Measurements from ENCODE around the gene ASIC2. TPM values are rescaled to one million over a fixed set of nuclear protein-coding genes. Genes with fewer than 3 reads are reported as not detected.

The ASIC2 gene
- total RNA-seq, 1 experiment from 2014 or later = not detected

GRCh38 chr17:33179151-33179550 is 113.9 kb downstream of the ASIC2 start:
- Mint-ChIP-seq H3K9me3 (ENCODE audit: unreplicated experiment) (no peaks in the 10 kb centered on the region), H3K27me3 (ENCODE audit: insufficient read depth, unreplicated experiment) (peaks cover 31% of the 10 kb centered on the region), H3K4me3 (ENCODE audit: unreplicated experiment) (no peak overlapping the region), H3K27ac (ENCODE audit: low read depth, unreplicated experiment) (no peak overlapping the region), H3K36me3 (ENCODE audit: insufficient read depth, unreplicated experiment) (no peaks in the 10 kb centered on the region), H3K4me1 (ENCODE audit: insufficient read depth, unreplicated experiment) (no peaks in the 10 kb centered on the region)
- CTCF ChIA-PET = interaction anchor here (0.6 to 0.8 kb wide), 2 partner anchors 13 to 1604 kb away, joined by 3 read pairs; no protein-coding TSS in a partner anchor
- no peak for TF ChIP-seq CTCF (IDR thresholded peaks at IDR 0.05; ENCODE audit: unreplicated experiment)
- no TSS peak for BruUV-seq (replicated peaks)
- POLR2A ChIA-PET = no interaction called here
- DNase-seq (ENCODE audit: unreplicated experiment) = no peak
- intact Hi-C loops (cut with micrococcal nuclease) = no loop called here

GRCh38 chr17:33178681-33179080 is 114.4 kb downstream of the ASIC2 start:
- Mint-ChIP-seq H3K27ac (ENCODE audit: low read depth, unreplicated experiment) (no peak overlapping the region), H3K4me3 (ENCODE audit: unreplicated experiment) (no peak overlapping the region), H3K36me3 (ENCODE audit: insufficient read depth, unreplicated experiment) (no peaks in the 10 kb centered on the region), H3K27me3 (ENCODE audit: insufficient read depth, unreplicated experiment) (peaks cover 29% of the 10 kb centered on the region), H3K4me1 (ENCODE audit: insufficient read depth, unreplicated experiment) (no peaks in the 10 kb centered on the region), H3K9me3 (ENCODE audit: unreplicated experiment) (no peaks in the 10 kb centered on the region)
- intact Hi-C loops (cut with micrococcal nuclease) = no loop called here
- ChIA-PET POLR2A (no interaction called here), CTCF (interaction anchor here (0.6 to 0.8 kb wide), 2 partner anchors 12 to 1604 kb away, joined by 3 read pairs; no protein-coding TSS in a partner anchor)
- TF ChIP-seq CTCF (IDR thresholded peaks at IDR 0.05; ENCODE audit: unreplicated experiment) = no peak
- no peak for DNase-seq (ENCODE audit: unreplicated experiment)
- no TSS peak for BruUV-seq (replicated peaks)

GRCh38 chr17:33175562-33175961 is 117.5 kb downstream of the ASIC2 start:
- intact Hi-C loops (cut with micrococcal nuclease) = no loop called here
- H3K4me3 Mint-ChIP-seq (ENCODE audit: unreplicated experiment) = no peak overlapping the region
- TF ChIP-seq CTCF (IDR thresholded peaks at IDR 0.05; ENCODE audit: unreplicated experiment) = no peak
- H3K27me3 Mint-ChIP-seq (ENCODE audit: insufficient read depth, unreplicated experiment) = peaks cover 17% of the 10 kb centered on the region
- no peaks in the 10 kb centered on the region for H3K9me3 Mint-ChIP-seq (ENCODE audit: unreplicated experiment)
- no peaks in the 10 kb centered on the region for H3K36me3 Mint-ChIP-seq (ENCODE audit: insufficient read depth, unreplicated experiment)
- ChIA-PET CTCF (interaction anchor here (0.7 kb wide), 1 partner anchor 27 kb away, joined by 3 read pairs; no protein-coding TSS in a partner anchor), POLR2A (no interaction called here)
- no peak overlapping the region for H3K27ac Mint-ChIP-seq (ENCODE audit: low read depth, unreplicated experiment)
- H3K4me1 Mint-ChIP-seq (ENCODE audit: insufficient read depth, unreplicated experiment) = no peaks in the 10 kb centered on the region
- no TSS peak for BruUV-seq (replicated peaks)
- no peak for DNase-seq (ENCODE audit: unreplicated experiment)

GRCh38 chr17:33171931-33172330 is 121.2 kb downstream of the ASIC2 start:
- Mint-ChIP-seq H3K27ac (ENCODE audit: low read depth, unreplicated experiment) (no peak overlapping the region), H3K4me3 (ENCODE audit: unreplicated experiment) (no peak overlapping the region), H3K36me3 (ENCODE audit: insufficient read depth, unreplicated experiment) (no peaks in the 10 kb centered on the region), H3K27me3 (ENCODE audit: insufficient read depth, unreplicated experiment) (peaks cover 17% of the 10 kb centered on the region), H3K9me3 (ENCODE audit: unreplicated experiment) (no peaks in the 10 kb centered on the region), H3K4me1 (ENCODE audit: insufficient read depth, unreplicated experiment) (no peaks in the 10 kb centered on the region)
- DNase-seq (ENCODE audit: unreplicated experiment) = no peak
- ChIA-PET CTCF (interaction anchor here (0.6 to 1.3 kb wide), 2 partner anchors 14 to 173 kb away, joined by 3 to 4 read pairs; no protein-coding TSS in a partner anchor), POLR2A (interaction anchor here (1.1 kb wide), 1 partner anchor 11 kb away, joined by 3 read pairs; no protein-coding TSS in a partner anchor)
- no TSS peak for BruUV-seq (replicated peaks)
- no peak for TF ChIP-seq CTCF (IDR thresholded peaks at IDR 0.05; ENCODE audit: unreplicated experiment)
- intact Hi-C loops (cut with micrococcal nuclease) = no loop called here
